ENCODE data around the gene ZPBP2. TPM values are rescaled to one million over a fixed set of nuclear protein-coding genes. Genes with fewer than 3 reads are reported as not detected.
"Not testable (repeated sequence)": the region's sequence is repeated elsewhere in the genome, so short reads cannot be mapped to it uniquely, and the experiment has no call there.

The ZPBP2 gene
- polyA plus RNA-seq, 2 donors: not detected

DNA sequence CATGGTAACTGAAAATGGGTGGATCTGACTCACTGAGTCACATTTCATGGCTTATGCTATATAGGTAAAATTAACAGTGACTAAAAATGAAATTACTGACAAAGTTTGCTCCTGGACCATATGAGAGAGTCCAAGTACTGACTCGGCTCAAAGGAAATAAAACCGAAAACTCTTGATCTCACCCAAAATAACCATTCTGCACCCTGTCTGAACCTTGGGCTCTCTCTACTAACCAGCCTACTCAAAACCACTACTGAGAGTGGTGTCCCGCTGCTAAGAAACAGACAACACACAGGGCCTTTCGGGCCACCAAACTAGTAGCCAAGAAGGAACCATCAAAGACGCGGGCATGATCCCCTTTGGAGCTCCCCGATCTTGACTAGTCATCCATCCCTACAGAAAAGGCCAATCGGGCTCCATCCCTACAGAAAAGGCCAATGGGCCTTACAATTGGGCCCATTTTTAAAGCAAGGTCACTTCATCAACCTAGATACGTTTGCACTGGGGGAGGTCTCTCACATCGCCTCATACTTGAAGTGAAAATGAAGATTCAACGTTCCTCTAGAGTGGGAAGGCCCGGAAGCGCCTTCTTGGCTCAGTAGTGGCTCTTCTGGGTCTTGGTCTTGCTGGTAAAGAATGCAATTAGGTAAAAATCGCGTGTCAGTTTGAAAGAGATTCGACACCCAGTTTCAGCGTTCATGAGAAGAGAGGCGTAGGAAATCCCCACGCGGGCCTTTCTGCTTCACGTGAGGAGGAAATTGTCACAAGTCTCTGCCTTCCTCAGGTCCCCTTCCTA, 720 bp upstream of the ZPBP2 start:
- 72 to 79% methylated on average over 21 of the region's 21 CpGs for WGBS, 2 donors
- peaks cover 4 to 8% of the 10 kb centered on the region in 2 donors for H3K9me3 ChIP-seq (ENCODE audit: control insufficient read depth in 2 of 2, insufficient read depth in 1 of 2, low read depth in 1 of 2, low read length in 1 of 2)
- H3K4me3 ChIP-seq (ENCODE audit: low read depth in 1 of 2, low read length in 2 of 2): peak overlapping the region in 1 of 2 donors; percentile 18
- no peaks in the 10 kb centered on the region for H3K4me1 ChIP-seq (ENCODE audit: control insufficient read depth in 2 of 2, insufficient read depth in 2 of 2, low read length in 1 of 2)
- peaks cover 0 to 6% of the 10 kb centered on the region in 2 donors for H3K27me3 ChIP-seq (ENCODE audit: control insufficient read depth in 1 of 2, insufficient read depth in 2 of 2, low read length in 2 of 2)
- no peaks in the 10 kb centered on the region for H3K36me3 ChIP-seq (ENCODE audit: control insufficient read depth in 2 of 2, insufficient read depth in 2 of 2, low read length in 1 of 2)
- H3K27ac ChIP-seq (ENCODE audit: low read depth in 2 of 2, low read length in 1 of 2): no peak overlapping the region

DNA sequence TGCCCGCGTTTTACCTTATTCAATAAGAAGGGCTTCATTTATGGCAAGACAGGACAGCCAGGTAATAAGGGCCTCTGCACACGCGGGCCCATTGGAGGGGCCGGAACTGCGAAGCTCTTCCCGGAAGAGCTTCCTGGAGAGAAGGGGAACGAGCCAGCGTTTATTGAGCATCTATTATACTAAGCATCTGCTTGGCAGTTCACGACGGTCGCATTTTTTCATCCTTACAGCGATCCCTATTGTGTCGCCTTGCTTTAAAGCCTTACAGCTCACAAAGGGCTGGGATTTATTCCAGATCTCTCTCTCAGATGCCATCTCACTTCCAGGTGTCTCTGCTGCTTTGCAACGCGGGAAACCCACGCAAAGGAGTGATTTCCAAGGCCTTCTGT, 546 bp downstream of the ZPBP2 start:
- Histone ChIP-seq H3K27me3 (ENCODE audit: control insufficient read depth in 1 of 2, insufficient read depth in 2 of 2, low read length in 2 of 2) (peaks cover 0 to 6% of the 10 kb centered on the region in 2 donors), H3K9me3 (ENCODE audit: control insufficient read depth in 2 of 2, insufficient read depth in 1 of 2, low read depth in 1 of 2, low read length in 1 of 2) (peaks cover 4 to 8% of the 10 kb centered on the region in 2 donors), H3K27ac (ENCODE audit: low read depth in 2 of 2, low read length in 1 of 2) (no peak overlapping the region), H3K36me3 (ENCODE audit: control insufficient read depth in 2 of 2, insufficient read depth in 2 of 2, low read length in 1 of 2) (no peaks in the 10 kb centered on the region), H3K4me1 (ENCODE audit: control insufficient read depth in 2 of 2, insufficient read depth in 2 of 2, low read length in 1 of 2) (no peaks in the 10 kb centered on the region), H3K4me3 (ENCODE audit: low read depth in 1 of 2, low read length in 2 of 2) (no peak overlapping the region)
- 79% methylated on average over 17 of the region's 17 CpGs for WGBS, 2 donors

DNA sequence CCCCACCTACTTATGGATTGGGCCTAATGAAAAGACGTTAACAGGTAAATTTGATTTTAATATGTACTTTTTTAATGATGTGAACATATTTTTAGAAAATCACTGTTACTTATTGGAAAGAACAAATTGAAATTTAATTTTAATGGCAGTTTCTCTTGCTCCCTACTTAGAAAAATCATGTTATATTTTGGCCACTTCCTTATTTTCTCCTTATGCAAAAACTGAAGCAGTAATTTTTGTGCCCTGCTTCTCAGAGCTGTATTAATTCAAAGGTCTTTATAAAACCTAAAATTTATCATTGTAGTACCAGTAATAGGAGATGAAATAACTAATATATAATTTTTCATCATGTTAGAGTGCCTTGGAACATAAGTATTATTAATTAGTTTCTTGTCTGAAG, 2.8 kb downstream of the ZPBP2 start:
- no peak overlapping the region for H3K27ac ChIP-seq (ENCODE audit: low read depth in 2 of 2, low read length in 1 of 2)
- H3K36me3 ChIP-seq (ENCODE audit: control insufficient read depth in 2 of 2, insufficient read depth in 2 of 2, low read length in 1 of 2): no peaks in the 10 kb centered on the region
- 92 to 94% methylated on average over 1 of the region's 1 CpG for WGBS, 2 donors
- peaks cover 4 to 8% of the 10 kb centered on the region in 2 donors for H3K9me3 ChIP-seq (ENCODE audit: control insufficient read depth in 2 of 2, insufficient read depth in 1 of 2, low read depth in 1 of 2, low read length in 1 of 2)
- H3K4me3 ChIP-seq (ENCODE audit: low read depth in 1 of 2, low read length in 2 of 2): no peak overlapping the region
- H3K4me1 ChIP-seq (ENCODE audit: control insufficient read depth in 2 of 2, insufficient read depth in 2 of 2, low read length in 1 of 2): no peaks in the 10 kb centered on the region
- H3K27me3 ChIP-seq (ENCODE audit: control insufficient read depth in 1 of 2, insufficient read depth in 2 of 2, low read length in 2 of 2): no peaks in the 10 kb centered on the region

DNA sequence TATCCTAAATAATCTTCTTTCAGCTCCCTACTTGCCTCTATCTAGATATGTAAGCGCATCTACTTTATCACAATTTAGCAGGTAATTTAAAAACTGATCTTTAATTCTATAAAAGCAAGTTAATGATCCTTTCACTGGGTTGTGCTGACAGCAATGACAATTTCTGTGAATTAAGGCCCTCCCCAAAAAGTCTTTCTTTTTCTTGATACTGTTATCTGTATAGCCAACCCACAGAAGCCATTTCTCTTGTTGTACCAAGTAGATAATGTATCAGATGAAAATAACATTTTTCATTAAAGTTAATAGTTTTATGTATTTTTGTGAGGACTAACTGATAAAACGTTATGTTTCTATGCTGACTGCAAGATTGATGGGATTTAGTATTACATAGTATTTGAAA, 3.8 kb downstream of the ZPBP2 start:
- Histone ChIP-seq H3K27me3 (ENCODE audit: control insufficient read depth in 1 of 2, insufficient read depth in 2 of 2, low read length in 2 of 2) (no peaks in the 10 kb centered on the region), H3K9me3 (ENCODE audit: control insufficient read depth in 2 of 2, insufficient read depth in 1 of 2, low read depth in 1 of 2, low read length in 1 of 2) (peaks cover 4 to 8% of the 10 kb centered on the region in 2 donors), H3K4me1 (ENCODE audit: control insufficient read depth in 2 of 2, insufficient read depth in 2 of 2, low read length in 1 of 2) (no peaks in the 10 kb centered on the region), H3K27ac (ENCODE audit: low read depth in 2 of 2, low read length in 1 of 2) (no peak overlapping the region), H3K4me3 (ENCODE audit: low read depth in 1 of 2, low read length in 2 of 2) (no peak overlapping the region), H3K36me3 (ENCODE audit: control insufficient read depth in 2 of 2, insufficient read depth in 2 of 2, low read length in 1 of 2) (no peaks in the 10 kb centered on the region)
- 74 to 79% methylated on average over 2 of the region's 2 CpGs for WGBS, 2 donors

DNA sequence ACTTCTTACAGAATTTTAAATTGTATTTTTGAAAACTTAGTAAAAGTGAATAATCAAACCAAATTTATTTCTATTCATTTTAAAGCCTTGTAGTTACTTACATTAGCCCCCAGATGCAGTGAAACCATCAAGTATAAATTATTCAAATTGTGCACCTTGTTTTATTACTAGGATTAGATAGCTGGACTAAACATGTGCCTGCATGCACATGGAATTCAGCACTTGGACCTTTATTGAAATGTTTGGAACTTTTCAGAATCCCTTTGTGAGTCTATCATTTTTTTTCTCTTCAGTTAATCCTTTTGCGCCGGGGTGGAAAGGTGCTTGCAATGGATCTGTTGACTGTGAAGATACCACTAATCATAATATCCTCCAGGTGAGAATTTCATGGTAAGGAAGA, 4.7 kb downstream of the ZPBP2 start:
- no peak overlapping the region for H3K4me3 ChIP-seq (ENCODE audit: low read depth in 1 of 2, low read length in 2 of 2)
- 31 to 55% methylated on average over 2 of the region's 2 CpGs for WGBS, 2 donors
- H3K27ac ChIP-seq (ENCODE audit: low read depth in 2 of 2, low read length in 1 of 2): no peak overlapping the region
- H3K4me1 ChIP-seq (ENCODE audit: control insufficient read depth in 2 of 2, insufficient read depth in 2 of 2, low read length in 1 of 2): no peaks in the 10 kb centered on the region
- no peaks in the 10 kb centered on the region for H3K27me3 ChIP-seq (ENCODE audit: control insufficient read depth in 1 of 2, insufficient read depth in 2 of 2, low read length in 2 of 2)
- H3K9me3 ChIP-seq (ENCODE audit: control insufficient read depth in 2 of 2, insufficient read depth in 1 of 2, low read depth in 1 of 2, low read length in 1 of 2): peaks cover 4 to 5% of the 10 kb centered on the region in 2 donors
- H3K36me3 ChIP-seq (ENCODE audit: control insufficient read depth in 2 of 2, insufficient read depth in 2 of 2, low read length in 1 of 2): no peaks in the 10 kb centered on the region

DNA sequence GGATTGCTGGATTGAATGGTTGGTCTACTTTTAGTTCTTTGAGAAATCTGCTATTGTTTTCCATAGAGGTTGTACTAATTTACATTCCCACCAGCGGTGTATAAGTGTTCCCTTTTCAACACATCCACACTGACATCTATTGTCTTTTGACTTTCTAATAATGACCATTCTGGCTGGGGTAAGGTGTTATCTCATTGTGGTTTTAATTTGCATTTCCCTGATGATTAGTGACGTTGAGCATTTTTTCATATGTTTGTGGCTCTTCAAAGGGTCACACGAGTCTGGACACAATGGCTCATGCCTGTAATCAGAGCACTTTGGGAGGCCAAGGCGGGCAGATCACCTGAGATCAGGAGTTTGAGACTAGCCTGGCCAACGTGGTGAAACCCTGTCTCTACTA, 18.1 kb downstream of the ZPBP2 start:
- not testable (repeated sequence) for H3K36me3 ChIP-seq (ENCODE audit: control insufficient read depth in 2 of 2, insufficient read depth in 2 of 2, low read length in 1 of 2); H3K4me3 ChIP-seq (ENCODE audit: low read depth in 1 of 2, low read length in 2 of 2); H3K27ac ChIP-seq (ENCODE audit: low read depth in 2 of 2, low read length in 1 of 2); H3K9me3 ChIP-seq (ENCODE audit: control insufficient read depth in 2 of 2, insufficient read depth in 1 of 2, low read depth in 1 of 2, low read length in 1 of 2); H3K4me1 ChIP-seq (ENCODE audit: control insufficient read depth in 2 of 2, insufficient read depth in 2 of 2, low read length in 1 of 2); H3K27me3 ChIP-seq (ENCODE audit: control insufficient read depth in 1 of 2, insufficient read depth in 2 of 2, low read length in 2 of 2)
- 75% methylated on average over 5 of the region's 5 CpGs for WGBS, 2 donors

DNA sequence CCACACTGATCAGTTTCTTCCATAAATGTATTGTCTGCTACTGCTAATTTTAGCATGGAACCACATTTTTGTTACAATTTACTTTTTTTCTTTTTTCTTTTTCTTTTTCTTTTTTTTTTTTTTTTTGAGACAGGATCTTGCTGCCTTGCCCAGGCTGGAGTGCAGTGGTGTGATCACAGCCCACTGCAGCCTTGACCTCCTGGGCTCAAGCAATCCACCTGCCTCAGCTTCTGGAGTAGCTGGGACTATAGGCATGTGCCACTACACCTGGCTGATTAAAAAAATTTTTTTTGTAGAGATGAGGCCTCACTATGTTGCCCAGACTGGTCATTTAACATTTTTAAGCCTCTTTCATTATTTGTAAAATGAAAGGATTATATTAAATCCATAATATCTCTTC, 19.1 kb downstream of the ZPBP2 start:
- Histone ChIP-seq H3K27ac (ENCODE audit: low read depth in 2 of 2, low read length in 1 of 2) (no peak overlapping the region), H3K36me3 (ENCODE audit: control insufficient read depth in 2 of 2, insufficient read depth in 2 of 2, low read length in 1 of 2) (no peaks in the 10 kb centered on the region), H3K27me3 (ENCODE audit: control insufficient read depth in 1 of 2, insufficient read depth in 2 of 2, low read length in 2 of 2) (no peaks in the 10 kb centered on the region), H3K4me1 (ENCODE audit: control insufficient read depth in 2 of 2, insufficient read depth in 2 of 2, low read length in 1 of 2) (no peaks in the 10 kb centered on the region), H3K9me3 (ENCODE audit: control insufficient read depth in 2 of 2, insufficient read depth in 1 of 2, low read depth in 1 of 2, low read length in 1 of 2) (no peaks in the 10 kb centered on the region), H3K4me3 (ENCODE audit: low read depth in 1 of 2, low read length in 2 of 2) (no peak overlapping the region)

DNA sequence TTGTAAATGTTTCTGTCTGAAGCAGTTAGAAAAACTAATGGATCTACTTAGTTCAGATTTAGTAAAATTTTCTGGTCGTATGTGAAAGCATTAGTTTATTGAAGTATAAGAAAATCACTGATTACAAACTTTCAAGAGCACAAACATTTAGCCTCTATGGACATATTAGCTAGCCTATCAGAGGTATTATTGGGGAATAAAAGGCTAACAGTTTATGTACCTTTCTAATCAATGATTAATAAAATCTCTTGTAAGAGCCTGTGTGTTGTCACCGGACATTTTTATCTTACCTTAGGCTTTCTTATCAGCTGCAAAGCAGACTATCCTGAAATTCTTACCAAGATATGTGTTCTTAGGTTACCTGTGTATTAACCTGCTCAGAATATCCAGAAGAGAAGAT, 21.2 kb downstream of the ZPBP2 start:
- no peaks in the 10 kb centered on the region for H3K4me1 ChIP-seq (ENCODE audit: control insufficient read depth in 2 of 2, insufficient read depth in 2 of 2, low read length in 1 of 2)
- H3K27ac ChIP-seq (ENCODE audit: low read depth in 2 of 2, low read length in 1 of 2): no peak overlapping the region
- no peaks in the 10 kb centered on the region for H3K36me3 ChIP-seq (ENCODE audit: control insufficient read depth in 2 of 2, insufficient read depth in 2 of 2, low read length in 1 of 2)
- 17 to 26% methylated on average over 2 of the region's 2 CpGs for WGBS, 2 donors
- H3K4me3 ChIP-seq (ENCODE audit: low read depth in 1 of 2, low read length in 2 of 2): no peak overlapping the region
- H3K27me3 ChIP-seq (ENCODE audit: control insufficient read depth in 1 of 2, insufficient read depth in 2 of 2, low read length in 2 of 2): no peaks in the 10 kb centered on the region
- no peaks in the 10 kb centered on the region for H3K9me3 ChIP-seq (ENCODE audit: control insufficient read depth in 2 of 2, insufficient read depth in 1 of 2, low read depth in 1 of 2, low read length in 1 of 2)

DNA sequence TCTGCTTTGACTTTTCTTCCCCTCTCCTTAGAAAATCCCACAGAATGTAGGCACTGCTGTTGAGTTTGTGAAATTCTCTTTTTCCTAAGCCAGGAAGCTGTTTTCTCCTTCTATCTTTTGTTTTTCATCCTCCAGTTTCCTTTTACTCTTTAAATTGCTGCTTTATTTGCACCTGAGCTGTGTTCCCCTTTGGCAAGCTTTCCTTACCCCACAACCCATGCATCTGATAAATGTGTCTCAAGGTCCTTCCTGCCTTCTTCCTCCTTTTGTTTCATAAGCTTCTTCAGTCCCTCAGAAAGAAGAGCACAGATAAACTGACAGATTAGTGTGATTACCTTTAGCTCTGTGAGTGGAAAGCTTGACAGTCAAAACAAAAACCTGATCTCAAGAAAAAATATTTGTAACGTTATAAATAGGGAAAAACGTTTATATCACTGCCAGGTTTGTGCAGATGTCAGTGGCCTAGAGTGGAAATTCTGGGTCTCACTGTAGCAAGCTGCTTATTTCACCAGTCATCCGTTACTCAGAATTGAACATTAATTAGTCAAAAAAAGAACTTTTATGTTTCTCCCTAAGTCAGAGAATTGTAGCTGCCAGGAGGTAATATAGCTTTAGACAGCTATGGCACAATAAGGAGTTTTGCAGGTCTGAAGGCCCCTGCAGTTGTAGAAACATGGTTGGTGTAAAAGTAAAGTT, 26.8 kb downstream of the ZPBP2 start:
- Histone ChIP-seq H3K36me3 (ENCODE audit: control insufficient read depth in 2 of 2, insufficient read depth in 2 of 2, low read length in 1 of 2) (no peaks in the 10 kb centered on the region), H3K27me3 (ENCODE audit: control insufficient read depth in 1 of 2, insufficient read depth in 2 of 2, low read length in 2 of 2) (no peaks in the 10 kb centered on the region), H3K4me3 (ENCODE audit: low read depth in 1 of 2, low read length in 2 of 2) (no peak overlapping the region), H3K27ac (ENCODE audit: low read depth in 2 of 2, low read length in 1 of 2) (no peak overlapping the region), H3K9me3 (ENCODE audit: control insufficient read depth in 2 of 2, insufficient read depth in 1 of 2, low read depth in 1 of 2, low read length in 1 of 2) (no peaks in the 10 kb centered on the region), H3K4me1 (ENCODE audit: control insufficient read depth in 2 of 2, insufficient read depth in 2 of 2, low read length in 1 of 2) (no peaks in the 10 kb centered on the region)
- WGBS, 2 donors: 20 to 21% methylated on average over 3 of the region's 3 CpGs

DNA sequence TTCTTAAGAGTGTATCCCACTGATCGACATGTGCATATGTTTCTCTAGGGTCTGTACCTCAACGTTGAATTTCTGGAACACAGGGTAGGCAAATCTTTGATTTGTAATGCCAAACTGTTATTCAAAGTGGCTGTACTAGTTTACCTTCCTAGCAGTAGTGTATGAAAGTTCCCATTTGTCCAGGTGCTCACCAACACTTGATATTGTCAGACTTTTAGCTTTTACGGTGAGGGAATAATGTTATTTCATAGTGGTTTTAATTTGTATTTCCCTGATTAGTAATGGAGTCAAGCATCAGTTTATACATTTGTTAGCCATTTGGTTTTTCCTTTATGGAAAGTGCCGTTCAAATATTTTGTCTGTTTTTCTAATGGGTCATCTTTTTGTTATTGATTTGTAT, 30.1 kb downstream of the ZPBP2 start:
- 94 to 96% methylated on average over 4 of the region's 4 CpGs for WGBS, 2 donors
- H3K36me3 ChIP-seq (ENCODE audit: control insufficient read depth in 2 of 2, insufficient read depth in 2 of 2, low read length in 1 of 2): no peaks in the 10 kb centered on the region
- no peaks in the 10 kb centered on the region for H3K4me1 ChIP-seq (ENCODE audit: control insufficient read depth in 2 of 2, insufficient read depth in 2 of 2, low read length in 1 of 2)
- no peaks in the 10 kb centered on the region for H3K9me3 ChIP-seq (ENCODE audit: control insufficient read depth in 2 of 2, insufficient read depth in 1 of 2, low read depth in 1 of 2, low read length in 1 of 2)
- no peak overlapping the region for H3K27ac ChIP-seq (ENCODE audit: low read depth in 2 of 2, low read length in 1 of 2)
- H3K4me3 ChIP-seq (ENCODE audit: low read depth in 1 of 2, low read length in 2 of 2): no peak overlapping the region
- no peaks in the 10 kb centered on the region for H3K27me3 ChIP-seq (ENCODE audit: control insufficient read depth in 1 of 2, insufficient read depth in 2 of 2, low read length in 2 of 2)

Measured in esophagus (tissue), 2 donors.